Stimulated activated CD4-positive, alpha-beta T cell treated with anti-CD3 and anti-CD28 coated beads, Interleukin-1b, Interleukin-23, amount 100 ng/mL, for 1 hour (primary cell): ENCODE data around the gene KLHL29.

ENCODE experiments used
- DNase-seq, 2 donors: peaks; one replicate each; pipeline ENCODE4 v3.0.0-alpha.2; 2020; ENCODE audit warnings: low read depth in 2 of 2

Gene KLHL29

DNA sequence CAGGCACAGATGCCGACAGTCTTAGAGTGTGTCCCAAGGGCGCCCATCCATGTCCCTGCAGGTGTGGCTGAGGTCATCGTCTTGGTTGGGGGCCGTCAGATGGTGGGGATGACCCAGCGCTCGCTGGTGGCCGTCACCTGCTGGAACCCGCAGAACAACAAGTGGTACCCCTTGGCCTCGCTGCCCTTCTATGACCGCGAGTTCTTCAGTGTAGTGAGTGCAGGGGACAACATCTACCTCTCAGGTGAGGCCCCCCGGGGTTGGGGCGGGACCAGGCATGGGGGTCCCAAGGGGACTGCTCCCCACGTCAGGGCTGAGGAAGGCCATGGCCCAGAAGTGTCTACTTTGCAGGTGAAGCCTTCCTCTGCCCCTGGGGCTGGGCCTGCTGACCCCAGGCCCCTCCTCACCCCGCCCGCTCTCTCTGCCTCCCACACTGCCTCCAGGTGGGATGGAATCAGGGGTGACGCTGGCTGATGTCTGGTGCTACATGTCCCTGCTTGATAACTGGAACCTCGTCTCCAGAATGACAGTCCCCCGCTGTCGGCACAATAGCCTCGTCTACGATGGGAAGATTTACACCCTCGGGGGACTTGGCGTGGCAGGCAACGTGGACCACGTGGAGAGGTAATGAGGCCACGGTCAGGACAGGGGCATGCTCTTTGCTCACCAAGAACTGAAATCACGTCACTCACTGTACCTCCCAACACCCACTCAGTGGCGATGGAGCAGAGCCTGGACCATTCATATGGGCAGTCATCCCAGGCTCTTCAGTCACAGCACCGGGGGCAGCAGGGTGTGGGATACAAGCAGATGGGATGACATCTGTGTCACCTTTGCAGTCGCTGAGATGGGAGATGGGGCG, 311.1 kb downstream of the KLHL29 start:
- no peak for DNase-seq

- DNase-seq = no peak
Observed at GRCh38 chr2:23696752-23697045, 311.7 kb downstream of the KLHL29 start.

- DNase-seq = no peak
Observed at GRCh38 chr2:23697256-23698075, 312.5 kb downstream of the KLHL29 start.

DNA sequence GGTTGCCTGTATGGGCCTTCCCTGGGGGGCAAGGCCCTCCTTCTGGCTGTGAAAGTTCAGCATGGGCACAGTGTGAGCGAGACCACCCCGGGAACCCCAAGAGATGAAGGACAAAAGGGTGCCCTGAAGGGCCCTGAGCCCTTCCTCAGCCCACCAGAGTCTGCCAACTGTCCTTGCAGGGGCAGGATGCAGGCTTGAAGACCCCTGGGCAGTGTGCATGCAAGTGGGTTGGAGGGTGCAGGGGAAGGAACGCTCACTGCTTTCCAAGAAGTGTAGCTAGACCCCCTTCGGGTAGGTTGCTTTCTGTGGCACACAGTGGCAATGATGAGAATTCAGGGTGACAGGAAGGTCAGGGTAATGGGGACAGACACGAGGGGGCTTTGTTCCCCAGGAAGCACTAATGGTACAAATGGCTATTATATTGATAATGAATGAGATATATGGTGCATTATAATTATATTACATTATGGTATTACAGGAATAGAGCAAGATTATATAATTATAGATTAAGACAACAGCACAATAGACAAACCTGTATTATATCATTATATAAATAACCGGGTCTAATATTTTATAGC, 313.2 kb downstream of the KLHL29 start:
- DNase-seq = no peak

DNA sequence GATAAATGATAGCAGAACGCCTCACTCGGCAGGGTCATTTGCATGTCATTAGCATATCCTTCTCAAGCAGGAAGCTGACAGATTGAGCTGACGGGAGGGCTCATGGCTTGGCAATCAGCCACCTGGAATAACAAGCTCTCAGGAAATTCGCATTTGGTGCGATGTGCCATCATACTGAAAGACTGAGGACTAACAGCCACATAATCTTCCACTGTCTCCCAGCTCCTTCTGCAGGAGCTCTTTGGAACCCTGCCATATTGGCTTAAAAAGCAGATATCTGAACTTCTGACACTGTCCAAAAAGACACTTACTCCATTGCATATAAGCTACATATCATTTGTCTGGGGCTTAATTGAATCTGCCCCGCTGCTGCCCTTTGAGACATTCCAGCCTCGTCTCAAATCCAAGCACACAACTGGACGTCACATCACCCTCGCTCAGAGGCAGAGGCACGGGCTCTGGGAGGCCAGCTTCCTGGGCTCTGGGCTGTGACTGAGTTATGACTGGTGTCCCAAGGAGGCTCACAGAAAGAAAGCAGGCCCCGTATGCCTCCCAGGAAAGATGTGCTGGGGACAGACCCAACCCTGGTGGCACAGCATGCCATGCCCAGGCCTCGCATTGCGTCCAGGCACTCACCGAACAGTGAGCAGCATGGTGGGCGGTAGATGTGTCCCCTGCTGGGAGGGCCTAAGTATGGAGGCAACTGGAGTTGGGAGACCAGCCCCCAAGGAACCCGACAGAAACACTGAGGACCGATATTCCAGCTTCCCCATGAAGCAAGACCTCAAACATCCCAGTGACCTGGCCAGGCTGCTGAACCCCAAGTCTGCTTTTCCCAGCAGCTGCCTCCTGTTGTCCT, 314.0 kb downstream of the KLHL29 start:
- DNase-seq = no peak

DNA sequence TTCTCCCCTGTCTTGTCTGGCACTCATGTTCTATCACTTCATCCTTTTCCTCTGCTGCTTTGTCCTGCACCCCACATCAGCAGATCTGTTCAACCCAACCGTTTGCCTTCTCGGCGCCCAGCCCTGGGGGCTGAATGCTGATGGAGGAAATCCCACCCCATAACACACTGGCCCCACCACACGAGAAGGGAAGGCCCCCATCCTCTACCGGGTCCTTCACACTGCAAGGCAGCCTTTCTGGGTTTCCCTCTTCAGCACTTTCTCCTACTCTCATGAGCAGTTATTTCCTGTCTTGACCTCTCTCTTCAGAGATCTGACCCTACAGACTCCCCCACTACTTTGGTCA, 314.6 kb downstream of the KLHL29 start:
- no peak for DNase-seq

DNA sequence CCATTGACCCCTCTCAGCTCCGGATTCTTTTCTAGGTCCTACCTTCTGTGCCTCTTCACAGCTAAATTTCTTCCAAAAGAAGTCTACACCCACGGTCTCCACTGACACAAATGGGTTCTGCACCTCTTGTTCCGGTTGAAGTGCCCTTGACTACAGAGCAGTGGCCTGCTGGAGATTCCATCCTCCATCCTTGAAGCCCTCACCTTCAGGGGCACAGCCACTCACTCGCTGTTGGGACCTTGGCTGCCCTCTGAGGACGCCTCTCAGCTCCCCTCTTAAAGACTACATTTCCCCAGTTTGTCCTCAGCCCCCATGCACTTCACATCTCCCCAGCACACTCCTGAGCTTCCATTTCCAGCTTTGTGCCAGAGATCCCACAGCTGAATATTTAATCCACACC, 315.6 kb downstream of the KLHL29 start:
- no peak for DNase-seq

- no peak for DNase-seq
Observed at GRCh38 chr2:23703037-23703582, 318.1 kb downstream of the KLHL29 start.

DNA sequence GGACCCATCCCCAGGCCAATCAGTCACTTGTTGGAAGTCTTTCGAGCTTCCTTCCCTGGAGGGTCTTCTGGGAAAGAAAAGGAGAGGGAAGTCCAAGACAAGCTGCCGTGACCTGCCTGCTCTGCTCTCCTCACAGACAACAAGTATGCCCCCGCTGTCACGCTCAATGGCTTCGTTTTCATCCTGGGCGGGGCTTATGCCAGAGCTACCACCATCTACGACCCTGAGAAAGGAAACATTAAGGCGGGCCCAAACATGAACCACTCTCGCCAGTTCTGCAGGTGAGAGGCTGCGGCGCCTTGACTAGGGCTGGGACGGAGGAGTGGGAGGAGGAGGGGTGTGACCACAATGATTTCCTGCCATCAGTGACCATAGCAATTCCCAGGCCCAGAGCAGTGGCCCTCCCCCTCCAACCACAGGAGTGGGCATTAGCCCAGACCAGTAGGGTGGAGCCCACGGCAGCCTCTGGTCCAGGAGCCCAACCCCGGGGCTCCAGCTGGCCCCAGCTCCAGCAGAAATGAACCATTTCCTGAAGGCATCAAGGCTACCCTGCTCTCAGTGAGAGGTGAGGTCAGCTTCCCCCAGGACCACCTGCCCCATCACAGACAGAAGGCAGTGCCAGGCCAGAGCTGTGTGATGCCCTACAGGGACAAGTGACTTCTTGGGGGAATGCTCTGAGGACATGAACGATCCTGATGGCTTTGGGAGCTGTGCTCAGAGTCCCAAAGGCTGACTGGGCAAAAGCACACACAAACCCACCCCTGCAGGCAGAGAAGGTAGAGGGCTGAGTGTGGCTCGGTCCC, 318.8 kb downstream of the KLHL29 start:
- DNase-seq = no peak

DNA sequence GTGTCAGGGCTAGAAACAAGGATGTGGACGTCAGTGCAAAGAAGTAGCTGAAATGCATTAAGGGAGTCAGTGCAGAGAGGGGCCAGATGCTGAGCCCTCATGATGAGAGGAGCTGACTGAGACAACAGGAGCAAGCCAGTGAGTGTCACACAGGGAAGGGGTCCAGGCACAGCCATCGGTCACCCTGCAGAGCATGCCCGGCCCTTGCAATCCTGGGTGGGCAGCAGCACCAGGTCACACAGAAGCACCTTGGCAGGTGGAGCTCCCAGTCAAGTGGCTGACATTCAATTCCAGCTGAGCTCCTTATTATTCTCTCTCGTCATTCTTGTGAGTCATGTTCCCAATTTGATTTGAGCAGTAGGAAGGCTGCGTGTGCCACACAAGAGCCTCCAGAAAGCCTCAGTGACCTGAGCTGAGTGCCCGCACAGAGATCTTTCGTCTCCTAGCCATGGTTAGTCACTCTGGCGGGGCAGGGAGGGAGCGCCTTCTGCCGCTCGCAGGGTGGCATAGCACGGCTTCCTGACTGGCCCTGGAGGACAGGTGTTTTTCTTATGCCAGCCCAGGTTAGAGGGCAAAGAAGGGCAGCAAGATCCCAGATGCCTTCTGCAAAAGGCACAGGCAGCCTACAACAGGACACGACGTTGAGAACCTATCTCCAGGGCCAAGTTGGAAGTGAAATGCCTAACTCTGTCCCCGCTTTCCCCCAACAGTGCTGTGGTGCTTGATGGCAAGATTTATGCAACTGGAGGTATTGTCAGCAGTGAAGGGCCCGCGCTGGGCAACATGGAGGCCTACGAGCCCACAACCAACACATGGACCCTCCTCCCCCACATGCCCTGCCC, 321.0 kb downstream of the KLHL29 start:
- DNase-seq = no peak

DNA sequence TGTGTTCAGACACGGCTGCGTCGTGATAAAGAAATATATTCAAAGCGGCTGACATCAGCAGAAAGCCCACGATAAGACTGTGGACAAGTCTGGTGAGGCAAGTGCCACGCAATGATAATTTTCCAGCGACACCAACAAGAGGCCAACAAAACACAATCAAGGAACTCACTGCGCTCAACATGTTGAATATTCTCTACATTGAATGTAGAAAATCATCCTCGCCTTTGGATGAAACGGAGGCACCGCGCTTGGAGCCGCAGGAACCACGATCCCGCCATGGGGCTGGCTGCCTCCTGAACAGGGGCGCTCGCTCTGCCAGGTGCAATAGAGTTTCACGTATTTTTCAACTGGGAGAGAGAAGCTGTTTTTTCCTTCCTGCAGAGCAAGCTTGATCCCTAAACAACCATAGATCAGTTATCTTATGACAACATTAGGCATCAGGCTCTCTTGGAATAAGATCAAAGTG, 321.7 kb downstream of the KLHL29 start:
- no peak for DNase-seq

DNA sequence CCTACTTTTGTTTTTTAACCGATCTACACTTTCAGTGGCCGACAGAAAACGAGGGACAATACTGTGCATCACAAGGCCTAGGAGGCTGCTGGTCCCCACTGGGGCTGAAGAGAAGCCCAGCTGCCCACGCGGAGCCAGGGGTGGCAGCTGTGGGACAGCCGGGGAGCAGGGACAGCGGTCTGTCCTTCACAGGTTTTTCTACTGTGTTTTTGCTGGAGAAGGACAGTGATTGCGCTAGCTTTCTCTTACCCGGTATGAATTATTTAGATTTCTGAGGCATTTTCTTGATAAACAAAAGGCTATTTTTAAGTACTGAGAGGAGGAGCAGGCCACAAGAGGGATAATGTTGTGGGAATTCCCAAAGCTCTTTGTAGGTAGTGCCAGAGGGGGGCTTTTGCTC, 322.1 kb downstream of the KLHL29 start:
- DNase-seq = no peak

GRCh38 chr2:23708771-23709170, 323.8 kb downstream of the KLHL29 start:
- no peak for DNase-seq

- no peak for DNase-seq
Observed at GRCh38 chr2:23709311-23709710, 324.3 kb downstream of the KLHL29 start.

DNA sequence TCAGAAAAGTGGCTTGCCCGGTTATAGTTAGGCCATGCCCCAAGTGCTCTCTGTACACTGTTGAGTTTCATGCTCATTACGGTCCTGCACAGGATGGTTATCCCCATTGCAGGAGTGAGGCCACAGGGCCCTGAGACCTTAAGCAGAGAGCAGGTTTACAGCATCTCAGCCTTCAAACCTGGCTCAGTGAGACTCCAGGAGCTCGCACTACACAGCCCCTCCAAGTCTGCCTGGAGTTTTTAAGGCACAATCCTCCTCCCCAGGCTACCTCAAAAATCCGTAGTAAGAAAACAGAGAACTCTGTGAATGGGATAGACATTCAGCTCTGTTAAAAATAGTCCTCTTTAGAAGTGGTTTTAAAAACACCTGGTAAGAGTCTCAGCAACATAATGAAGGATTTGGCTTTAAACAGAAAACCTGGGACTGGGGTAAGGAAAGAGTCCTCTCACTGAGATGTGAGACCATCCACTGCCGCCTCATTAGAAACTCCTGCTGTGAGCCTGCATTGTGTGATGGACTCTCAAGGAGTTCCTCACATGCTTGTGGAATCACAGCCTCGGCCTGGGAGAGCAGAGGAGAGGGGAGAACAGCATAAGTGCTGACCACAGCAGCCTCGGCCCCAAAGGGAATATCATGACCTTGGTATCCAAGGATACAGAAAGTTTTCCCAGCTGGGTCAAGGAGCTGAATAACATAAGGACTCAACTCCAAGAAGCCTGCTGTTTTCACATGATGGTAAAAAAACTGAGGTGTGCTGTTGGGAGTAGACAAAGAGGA, 327.2 kb downstream of the KLHL29 start:
- DNase-seq = no peak

DNA sequence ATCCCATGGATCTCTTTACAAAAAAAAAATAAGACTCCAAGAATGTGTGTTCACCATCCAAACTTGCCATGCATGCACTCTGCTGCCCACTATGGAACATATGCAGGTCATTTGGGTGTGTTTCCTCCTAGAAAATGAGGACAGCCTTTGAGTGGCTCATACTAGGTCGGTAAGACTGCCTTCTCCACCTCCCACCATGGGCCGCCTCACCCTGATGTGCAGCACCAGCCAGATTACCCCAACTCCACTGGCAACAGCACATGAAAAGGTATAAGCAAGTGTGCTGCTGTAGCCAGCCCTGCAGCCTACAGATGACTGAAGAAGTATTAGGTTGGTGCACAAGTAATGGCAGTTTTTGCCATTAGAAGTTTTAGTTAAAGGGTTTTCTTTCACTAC, 327.8 kb downstream of the KLHL29 start:
- DNase-seq = no peak

GRCh38 chr2:23713351-23713750, 328.4 kb downstream of the KLHL29 start:
- no peak for DNase-seq

- DNase-seq = no peak
Observed at GRCh38 chr2:23718931-23719700, 334.1 kb downstream of the KLHL29 start.
